OCI-LY1 (cell line): ENCODE measurements around the gene KCNJ16.

ENCODE experiments used
- H2AFZ ChIP-seq: fragments of 200-600 bp; sonication (generic), shearing (Covaris generic); 2 replicates; pipeline ENCODE4 v1.6.0; 2014; ENCODE audit warnings: antibody characterized with exemption, mild to moderate bottlenecking, low read length
- H3F3A ChIP-seq: fragments of 200-600 bp; sonication (generic), shearing (Covaris generic); 2 replicates; pipeline ENCODE4 v1.6.0; 2014; ENCODE audit warnings: mild to moderate bottlenecking, antibody characterized with exemption, low read length, moderate library complexity; ENCODE audit not compliant: insufficient read depth
- H3K27ac ChIP-seq: fragments of 200-600 bp; sonication (generic); 2 replicates; pipeline ENCODE4 v1.5.1; 2014; ENCODE audit warnings: low read length, mixed run types, mild to moderate bottlenecking, low read depth; ENCODE audit not compliant: poor library complexity, severe bottlenecking
- H3K27me3 ChIP-seq: fragments of 200-600 bp; sonication (generic); 2 replicates; pipeline ENCODE4 v1.6.0; 2014; ENCODE audit warnings: antibody characterized with exemption, mild to moderate bottlenecking, low read length, moderate library complexity; ENCODE audit not compliant: insufficient read depth
- H3K36me3 ChIP-seq: fragments of 200-600 bp; sonication (generic); 2 replicates; pipeline ENCODE4 v1.6.1; 2014; ENCODE audit warnings: mild to moderate bottlenecking, antibody characterized with exemption, low read length, moderate library complexity, mixed read lengths; ENCODE audit not compliant: insufficient read depth
- H3K4me1 ChIP-seq: fragments of 200-600 bp; sonication (generic); 2 replicates; pipeline ENCODE4 v1.5.1; 2014; ENCODE audit warnings: mild to moderate bottlenecking, low read length, moderate library complexity; ENCODE audit not compliant: insufficient read depth, severe bottlenecking
- H3K4me2 ChIP-seq: fragments of 200-600 bp; sonication (generic), shearing (Covaris generic); 2 replicates; pipeline ENCODE4 v1.6.1; 2014; ENCODE audit warnings: low read length
- H3K4me3 ChIP-seq: fragments of 200-600 bp; sonication (generic); 2 replicates; pipeline ENCODE4 v1.5.1; 2014; ENCODE audit warnings: low read length, low read depth, mild to moderate bottlenecking, mixed read lengths; ENCODE audit not compliant: poor library complexity, severe bottlenecking
- H3K79me2 ChIP-seq: fragments of 200-600 bp; shearing (Covaris generic); 2 replicates; pipeline ENCODE4 v1.6.1; 2016; ENCODE audit warnings: mixed run types, low read length, mixed read lengths; ENCODE audit not compliant: insufficient read depth
- H3K9ac ChIP-seq: fragments of 200-600 bp; sonication (generic), shearing (Covaris generic); 2 replicates; pipeline ENCODE4 v1.6.1; 2014; ENCODE audit warnings: mild to moderate bottlenecking, low read length, mixed read lengths
- H3K9me2 ChIP-seq: fragments of 200-600 bp; sonication (generic), shearing (Covaris generic); 2 replicates; pipeline ENCODE4 v1.6.1; 2014; ENCODE audit warnings: low read depth, mild to moderate bottlenecking, low read length, mixed read lengths
- H3K9me3 ChIP-seq: fragments of 200-600 bp; shearing (Covaris generic); 2 replicates; pipeline ENCODE4 v1.6.1; 2014; ENCODE audit warnings: low read length, mixed read lengths
- H4K20me1 ChIP-seq: fragments of 200-600 bp; sonication (generic), shearing (Covaris generic); 2 replicates; pipeline ENCODE4 v1.6.0; 2016; ENCODE audit warnings: mild to moderate bottlenecking, low read length; ENCODE audit not compliant: insufficient read depth
- EZH2 ChIP-seq: fragments of 200-600 bp; sonication (generic), shearing (Covaris generic); IDR thresholded peaks from 2 replicates; pipeline ENCODE4 v1.8.0; 2017; ENCODE audit warnings: borderline replicate concordance, mixed run types, mild to moderate bottlenecking, antibody characterized with exemption, low read length, moderate library complexity, mixed read lengths
- TF ChIP-seq, protein P1 (sequence below): fragments of 200-600 bp; sonication (generic), shearing (Covaris generic); IDR thresholded peaks from 2 replicates; pipeline ENCODE4 v1.5.1; 2017; ENCODE audit warnings: mild to moderate bottlenecking, antibody characterized with exemption, low read length, moderate library complexity, mixed read lengths

KCNJ16 gene

DNA sequence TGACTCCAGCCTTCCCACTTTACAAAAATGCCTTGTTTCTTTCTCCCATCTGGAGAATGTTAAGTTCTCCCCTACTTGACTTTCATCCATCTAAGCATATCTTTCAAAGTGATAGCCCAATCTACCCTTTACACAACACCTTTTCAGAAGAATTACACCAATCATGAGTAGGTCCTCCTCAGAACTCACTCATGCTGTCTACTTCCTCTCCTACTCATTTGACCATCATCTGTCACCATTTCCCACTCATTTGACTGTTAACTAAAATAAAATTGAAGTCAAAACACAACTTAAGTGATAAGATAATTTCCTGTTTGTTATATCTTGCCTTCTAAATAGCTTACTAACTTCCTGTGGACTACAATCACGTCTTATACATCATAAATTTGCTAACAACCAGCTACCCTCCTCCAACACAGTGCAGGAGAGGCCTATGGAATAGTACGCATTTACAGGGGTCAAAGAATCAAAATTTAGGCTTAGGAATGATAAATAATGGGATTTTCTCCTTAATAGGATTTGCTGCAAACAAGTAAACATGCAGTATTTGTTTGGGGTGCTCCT is 16.1 kb downstream of the KCNJ16 start:
- H3K4me2 ChIP-seq, result no peak overlapping the region
- H3K36me3 ChIP-seq, result no peaks in the 10 kb centered on the region
- H4K20me1 ChIP-seq, result no peaks in the 10 kb centered on the region
- no peak overlapping the region for H3K4me3 ChIP-seq
- peak overlapping the region; percentile 56; the same call in 1 of the 2 replicates for H2AFZ ChIP-seq
- H3K79me2 ChIP-seq, result no peaks in the 10 kb centered on the region
- H3K9me2 ChIP-seq, result no peaks in the 10 kb centered on the region
- peaks cover 13% of the 10 kb centered on the region for H3K4me1 ChIP-seq
- no peaks in the 10 kb centered on the region for H3K9me3 ChIP-seq
- H3K9ac ChIP-seq, result no peak overlapping the region
- TF ChIP-seq, protein P1, sequence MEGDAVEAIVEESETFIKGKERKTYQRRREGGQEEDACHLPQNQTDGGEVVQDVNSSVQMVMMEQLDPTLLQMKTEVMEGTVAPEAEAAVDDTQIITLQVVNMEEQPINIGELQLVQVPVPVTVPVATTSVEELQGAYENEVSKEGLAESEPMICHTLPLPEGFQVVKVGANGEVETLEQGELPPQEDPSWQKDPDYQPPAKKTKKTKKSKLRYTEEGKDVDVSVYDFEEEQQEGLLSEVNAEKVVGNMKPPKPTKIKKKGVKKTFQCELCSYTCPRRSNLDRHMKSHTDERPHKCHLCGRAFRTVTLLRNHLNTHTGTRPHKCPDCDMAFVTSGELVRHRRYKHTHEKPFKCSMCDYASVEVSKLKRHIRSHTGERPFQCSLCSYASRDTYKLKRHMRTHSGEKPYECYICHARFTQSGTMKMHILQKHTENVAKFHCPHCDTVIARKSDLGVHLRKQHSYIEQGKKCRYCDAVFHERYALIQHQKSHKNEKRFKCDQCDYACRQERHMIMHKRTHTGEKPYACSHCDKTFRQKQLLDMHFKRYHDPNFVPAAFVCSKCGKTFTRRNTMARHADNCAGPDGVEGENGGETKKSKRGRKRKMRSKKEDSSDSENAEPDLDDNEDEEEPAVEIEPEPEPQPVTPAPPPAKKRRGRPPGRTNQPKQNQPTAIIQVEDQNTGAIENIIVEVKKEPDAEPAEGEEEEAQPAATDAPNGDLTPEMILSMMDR, result no peak
- TF ChIP-seq EZH2, result no peak
- H3F3A ChIP-seq, result no peaks in the 10 kb centered on the region
- no peak overlapping the region for H3K27ac ChIP-seq
- H3K27me3 ChIP-seq, result no peaks in the 10 kb centered on the region

DNA sequence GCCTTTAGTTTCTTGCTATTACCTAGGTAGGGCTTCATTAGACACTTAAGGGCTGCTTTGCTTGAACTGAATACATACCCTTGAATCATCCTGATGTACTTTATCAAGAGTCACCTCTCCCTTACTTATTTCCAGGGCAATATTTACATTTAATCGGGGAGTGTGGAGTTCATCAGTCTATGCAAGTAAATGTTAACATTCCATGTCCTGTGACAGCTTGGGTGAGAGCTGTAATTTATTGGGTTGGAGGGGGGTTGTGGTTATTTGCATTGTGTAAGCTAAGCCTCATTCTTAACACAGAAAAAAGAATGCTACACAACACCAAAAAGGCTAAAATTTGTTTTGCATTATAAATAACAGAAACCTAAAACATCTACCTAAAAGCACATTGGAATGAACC is 16.7 kb downstream of the KCNJ16 start:
- Histone ChIP-seq H3K4me1 (peaks cover 13% of the 10 kb centered on the region), H4K20me1 (no peaks in the 10 kb centered on the region), H3K9me2 (no peaks in the 10 kb centered on the region), H3K4me3 (no peak overlapping the region), H3K27me3 (no peaks in the 10 kb centered on the region), H2AFZ (no peak overlapping the region), H3K9ac (no peak overlapping the region), H3K4me2 (no peak overlapping the region), H3K79me2 (no peaks in the 10 kb centered on the region), H3K27ac (no peak overlapping the region), H3K9me3 (no peaks in the 10 kb centered on the region), H3K36me3 (no peaks in the 10 kb centered on the region), H3F3A (no peaks in the 10 kb centered on the region)
- TF ChIP-seq, protein P1, result no peak
- no peak for TF ChIP-seq EZH2

DNA sequence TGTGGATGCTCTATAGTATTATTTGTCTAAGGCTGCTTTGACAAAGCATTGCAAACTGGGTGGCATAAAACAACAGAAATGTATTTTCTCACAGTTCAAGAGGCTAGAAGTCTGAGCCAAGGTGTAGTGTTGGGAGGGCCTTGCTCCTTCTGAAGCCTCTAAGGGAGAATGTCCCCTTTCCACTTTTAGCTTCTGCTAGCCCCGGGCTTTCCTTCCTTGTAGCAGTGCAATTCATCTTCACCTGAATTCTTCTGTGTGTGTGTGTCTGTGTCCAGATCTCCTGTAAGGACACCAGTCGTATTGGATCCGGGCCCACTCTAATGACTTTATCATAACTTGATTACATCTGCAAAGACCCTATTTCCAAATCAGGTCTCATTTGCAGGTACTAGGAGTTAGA is 18.1 kb downstream of the KCNJ16 start:
- H3K79me2 ChIP-seq, result no peaks in the 10 kb centered on the region
- no peak overlapping the region for H3K9ac ChIP-seq
- peaks cover 17% of the 10 kb centered on the region for H3K4me1 ChIP-seq
- no peaks in the 10 kb centered on the region for H3F3A ChIP-seq
- TF ChIP-seq, protein P1, result no peak
- TF ChIP-seq EZH2, result no peak
- H3K4me3 ChIP-seq, result no peak overlapping the region
- H3K27ac ChIP-seq, result no peak overlapping the region
- no peaks in the 10 kb centered on the region for H3K9me3 ChIP-seq
- no peak overlapping the region for H2AFZ ChIP-seq
- H4K20me1 ChIP-seq, result no peaks in the 10 kb centered on the region
- no peak overlapping the region for H3K4me2 ChIP-seq
- H3K36me3 ChIP-seq, result no peaks in the 10 kb centered on the region
- H3K9me2 ChIP-seq, result no peaks in the 10 kb centered on the region
- H3K27me3 ChIP-seq, result no peaks in the 10 kb centered on the region
